OCI-M2 (cell line): ENCODE results near the gene RMND1.

Experiments used
- DNase-seq: peaks from one replicate; lab custom pipeline; 2025; ENCODE audit not compliant: unreplicated experiment; lab: John Stamatoyannopoulos, UW

RMND1 gene

DNA sequence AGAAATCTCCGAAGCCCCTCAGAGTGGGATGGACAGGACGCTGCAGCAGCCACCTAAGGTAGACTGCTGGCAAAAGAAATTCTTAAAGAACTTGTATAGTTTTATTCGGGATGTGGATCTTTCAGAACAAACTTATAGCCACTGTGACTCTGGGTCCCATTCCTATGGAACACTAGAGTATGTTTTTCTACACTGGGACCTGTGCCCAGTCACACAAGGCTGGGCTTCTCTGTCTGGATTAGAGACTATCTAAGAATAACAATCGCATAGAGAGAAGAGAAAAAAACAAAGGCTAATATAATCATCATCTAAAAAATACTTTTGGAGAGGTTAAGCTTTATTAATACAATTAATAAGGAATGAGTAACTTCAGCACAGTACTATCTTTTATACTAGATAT is 28.9 kb downstream of the RMND1 start:
- DNase-seq = no peak

- DNase-seq = no peak
These were observed 34.4 kb downstream of the RMND1 start for GRCh38 chr6:151417477-151417876.

- DNase-seq = no peak
These were observed 37.2 kb downstream of the RMND1 start for GRCh38 chr6:151414641-151415260.

DNA sequence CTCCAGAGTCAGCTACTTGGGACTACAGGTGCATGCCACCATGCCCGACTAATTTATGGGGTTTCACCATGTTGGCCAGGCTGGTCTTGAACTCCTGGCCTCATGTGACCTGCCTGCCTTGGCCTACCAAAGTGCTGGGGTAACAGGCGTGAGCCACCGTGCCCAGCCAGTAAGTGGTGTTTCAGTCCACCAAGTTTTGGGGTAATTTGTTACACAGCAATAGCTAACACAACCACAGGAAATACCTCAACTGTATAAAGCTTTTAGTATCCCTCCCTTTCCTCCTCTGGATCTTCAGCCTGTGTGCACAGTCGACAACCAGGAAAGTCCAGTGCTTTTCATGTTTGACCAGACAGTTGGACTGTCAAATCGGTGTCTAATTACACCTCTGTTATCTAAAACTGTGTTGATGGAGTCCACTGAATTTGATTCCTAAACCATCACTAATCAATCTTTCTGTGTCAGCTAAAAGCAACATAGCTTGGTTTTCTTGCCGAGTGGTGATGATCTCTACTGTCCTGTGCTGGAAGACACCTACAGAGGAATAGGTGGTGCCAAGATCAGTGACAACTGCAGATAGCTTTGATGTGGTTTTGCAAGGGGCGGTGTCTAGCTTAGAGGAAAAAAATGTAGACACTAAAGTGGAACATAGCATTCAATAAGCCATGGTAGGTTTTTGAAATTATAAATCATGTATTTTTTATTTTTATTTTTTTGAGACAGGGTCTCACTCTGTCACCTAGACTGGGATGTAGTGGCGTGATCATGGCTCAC is 38.4 kb downstream of the RMND1 start:
- DNase-seq = no peak

GRCh38 chr6:151412909-151413308 is 39.0 kb downstream of the RMND1 start:
- DNase-seq = no peak

- no peak for DNase-seq
These were observed 42.2 kb downstream of the RMND1 start for GRCh38 chr6:151409679-151410078.

DNA sequence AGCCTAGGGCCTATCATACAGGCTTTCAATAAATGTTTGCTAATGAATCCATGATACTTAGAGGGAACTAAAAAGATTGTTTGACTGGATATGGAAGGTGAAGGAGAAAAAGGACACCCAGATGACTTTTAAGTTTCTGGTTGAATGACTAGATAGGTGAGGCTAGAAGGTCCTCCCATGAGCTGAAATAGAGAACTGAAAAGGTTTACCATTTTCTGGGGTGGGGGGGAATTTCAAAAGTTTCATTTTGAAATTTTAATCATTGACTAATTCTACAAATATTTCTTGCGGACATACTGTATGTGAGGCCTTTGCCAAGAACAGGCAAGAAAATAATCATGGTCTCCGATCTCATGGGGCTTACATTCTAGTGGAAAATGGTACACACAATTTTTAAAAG is 42.7 kb downstream of the RMND1 start:
- DNase-seq = no peak

GRCh38 chr6:151408858-151409257 is 43.1 kb downstream of the RMND1 start:
- no peak for DNase-seq

DNA sequence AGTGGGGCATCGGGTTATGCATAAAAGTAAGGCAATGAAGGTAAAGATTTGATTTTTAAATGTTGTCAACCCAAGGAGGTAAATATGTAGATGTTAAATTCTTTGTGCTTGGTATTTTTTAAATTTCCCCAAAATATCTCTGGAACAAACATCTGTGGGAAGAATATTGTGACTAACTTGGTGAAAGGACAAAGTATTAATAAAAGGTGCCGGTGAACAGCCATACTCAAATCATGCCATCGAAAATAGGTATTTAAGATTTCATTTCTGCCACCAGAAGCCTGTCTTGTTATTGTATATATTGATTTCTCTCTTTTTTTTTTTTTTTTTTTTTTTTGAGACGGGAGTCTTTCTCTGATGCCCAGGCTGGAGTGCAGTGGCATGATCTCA is 48.0 kb downstream of the RMND1 start:
- no peak for DNase-seq

GRCh38 chr6:151402228-151402627 is 49.7 kb downstream of the RMND1 start:
- no peak for DNase-seq

GRCh38 chr6:151400473-151400872 is 51.5 kb downstream of the RMND1 start:
- DNase-seq = no peak

- DNase-seq = no peak
These were observed 52.2 kb downstream of the RMND1 start for GRCh38 chr6:151399679-151400078.

GRCh38 chr6:151393410-151393809 is 58.5 kb downstream of the RMND1 start:
- no peak for DNase-seq

DNA sequence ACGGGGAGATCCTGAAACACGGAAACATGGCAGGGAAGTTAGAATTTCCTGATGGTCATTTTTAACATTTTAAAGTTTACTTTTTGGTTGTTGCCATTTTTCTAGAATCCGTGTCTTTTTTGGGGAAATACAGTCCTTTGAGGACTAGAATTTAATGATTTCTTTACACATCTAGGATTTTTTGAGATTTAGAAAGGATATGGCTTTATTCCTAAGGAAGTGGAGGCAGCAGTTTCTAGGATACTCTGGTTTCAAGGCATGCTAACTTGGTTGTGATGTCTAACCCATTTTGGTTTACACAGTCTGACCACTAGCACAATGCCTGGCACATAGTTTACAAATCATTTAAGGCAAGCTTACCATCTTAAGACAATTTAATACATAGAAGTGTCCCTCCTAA is 59.5 kb downstream of the RMND1 start:
- no peak for DNase-seq

DNA sequence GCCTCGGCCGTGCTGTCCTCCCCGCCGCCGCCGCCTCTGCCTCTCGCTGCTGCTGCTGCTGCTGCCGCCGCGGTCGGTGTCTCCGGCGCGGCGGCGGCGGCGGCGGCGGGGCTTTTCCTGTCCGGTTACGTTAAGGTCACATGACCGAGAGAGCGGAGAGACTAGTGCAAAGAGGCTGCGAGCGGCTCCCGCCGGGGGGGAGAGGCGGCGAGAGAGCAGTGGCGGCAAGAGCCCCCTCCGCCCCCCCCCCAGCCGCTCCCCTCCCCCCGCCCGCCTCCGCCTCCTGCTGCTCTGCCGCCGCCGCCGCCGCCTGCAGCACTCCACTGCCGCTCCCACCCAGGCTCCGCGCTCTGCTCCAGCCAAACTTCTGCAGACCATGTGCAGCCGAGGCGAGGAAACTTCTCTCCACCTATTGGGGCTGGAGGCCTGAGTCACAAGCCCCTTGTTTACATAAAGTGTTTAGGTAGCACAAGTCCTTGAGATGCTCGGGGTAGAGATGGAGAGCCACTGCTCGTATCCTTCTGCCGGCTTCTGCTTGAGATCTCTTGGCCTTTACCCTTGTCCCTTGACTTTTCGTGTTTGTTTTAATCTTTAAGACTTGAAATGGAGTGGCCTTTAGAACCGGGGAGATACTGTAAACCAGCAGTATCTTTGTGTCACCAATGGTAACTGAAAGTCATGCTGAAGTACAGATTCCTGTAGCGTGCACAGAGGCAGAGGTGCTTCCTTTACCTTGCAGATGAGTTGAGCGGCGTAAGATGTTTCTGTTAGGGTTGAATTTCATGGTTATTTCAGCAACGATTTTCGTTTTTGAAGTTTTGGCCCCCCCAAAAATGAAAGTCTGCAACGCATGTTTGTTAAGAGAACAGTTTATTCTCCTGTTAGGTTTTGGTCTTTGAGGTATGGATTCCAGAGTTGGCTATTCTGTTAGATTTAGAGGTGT is 60.2 kb downstream of the RMND1 start, which contains the start of gene ZBTB2:
ZBTB2 (minus strand) TSS at position 89 of the 943 bp plus-strand sequence. CDS start 17,922 bp downstream, outside the sequence.
- DNase-seq = no peak

DNA sequence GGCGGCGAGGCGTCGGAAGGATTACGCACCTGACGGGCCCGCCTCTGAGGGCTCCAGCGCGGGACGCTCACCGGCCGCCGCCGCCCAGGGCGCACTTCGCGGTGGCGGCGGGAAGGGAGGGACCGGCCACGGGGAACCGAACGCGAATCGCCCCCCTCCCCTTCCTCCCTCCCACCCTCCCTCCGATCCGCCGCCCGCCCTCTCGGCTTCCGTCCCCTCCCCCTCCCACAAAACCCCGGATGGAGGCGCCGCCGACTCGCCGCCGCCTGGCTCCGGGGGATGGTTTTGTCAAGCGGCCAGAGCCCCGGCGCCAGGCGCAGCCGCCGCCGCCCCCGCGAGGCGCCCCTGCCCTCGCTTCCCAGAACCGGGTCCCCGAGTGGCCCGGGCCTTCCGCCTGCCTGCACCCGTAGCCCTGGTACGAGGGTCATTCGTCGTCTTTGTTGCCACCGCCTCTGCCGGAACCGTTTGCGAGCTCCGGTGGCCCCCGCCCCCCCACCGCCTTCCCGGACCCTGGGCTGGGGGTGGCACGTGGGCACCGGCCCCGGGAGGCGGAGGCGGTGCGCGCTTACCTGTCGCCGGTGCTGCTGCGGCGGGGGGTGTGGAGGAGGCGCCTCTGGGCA is 61.0 kb downstream of the RMND1 start:
- no peak for DNase-seq

- peak; percentile 80 for DNase-seq
These were observed 61.6 kb downstream of the RMND1 start for GRCh38 chr6:151390276-151390850.

DNA sequence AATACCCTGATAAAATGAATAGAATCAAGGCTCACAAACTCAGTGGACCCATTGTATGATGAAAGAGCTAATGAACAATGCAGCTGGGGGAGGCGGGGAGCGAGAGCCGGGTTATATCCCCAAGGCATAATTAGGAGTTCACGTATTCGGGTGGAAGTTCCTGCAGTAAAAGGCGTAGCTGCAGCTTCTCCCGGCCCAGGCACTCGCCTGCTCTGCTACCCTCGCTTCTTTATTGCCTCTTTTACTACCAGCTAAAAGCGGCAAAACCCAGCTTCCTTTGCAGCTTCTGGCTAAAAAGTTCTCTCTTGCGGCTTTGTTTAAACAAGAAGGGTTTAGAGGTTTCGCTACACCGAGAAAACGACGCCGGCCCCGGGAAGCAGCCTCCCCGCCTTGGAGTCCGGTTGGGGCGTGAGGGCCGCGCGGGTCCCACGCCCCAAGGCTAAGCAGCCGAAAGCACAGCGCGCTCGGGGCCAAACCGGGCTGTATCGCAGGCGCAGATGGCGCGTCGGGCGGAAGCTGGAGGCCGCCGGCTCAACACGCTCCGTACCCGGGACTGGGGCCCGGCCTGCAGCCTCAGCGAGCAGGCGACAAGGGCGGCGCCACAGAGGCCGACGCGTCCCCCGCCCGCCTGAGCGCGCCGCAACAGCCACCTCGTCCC is 62.2 kb downstream of the RMND1 start:
- no peak for DNase-seq

DNA sequence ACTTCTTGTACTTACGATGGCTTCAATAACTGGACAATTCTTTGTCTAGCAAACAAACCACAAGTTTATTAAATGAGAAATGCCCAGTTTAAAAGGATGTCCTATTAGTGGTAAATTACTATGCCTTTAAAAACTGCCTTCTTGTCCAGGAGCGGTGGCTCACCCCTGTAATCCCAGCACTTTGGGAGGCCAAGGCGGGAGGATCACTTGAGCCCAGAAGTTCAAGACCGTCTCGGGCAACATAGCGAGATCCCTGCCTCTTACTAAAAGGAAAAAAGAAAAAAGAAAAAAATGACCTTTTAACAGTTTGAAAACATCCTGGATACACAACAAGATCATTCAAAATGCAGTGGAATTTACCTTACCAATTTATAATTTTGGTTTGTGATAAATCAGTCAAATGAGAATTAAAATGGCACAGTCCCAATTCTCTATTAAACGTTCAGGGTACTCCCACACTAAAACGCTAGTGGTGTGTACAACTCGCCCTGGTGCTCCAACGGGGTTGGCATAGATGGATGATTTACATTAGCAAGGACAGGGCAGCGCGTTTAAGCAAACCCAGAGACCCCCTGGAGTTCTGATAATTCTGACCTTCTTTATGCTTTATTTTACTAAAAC is 62.8 kb downstream of the RMND1 start:
- no peak for DNase-seq

GRCh38 chr6:151388236-151388635 is 63.7 kb downstream of the RMND1 start:
- no peak for DNase-seq
